DMS114 treated with DMSO at 0.1 percent for 48 hours (cell line): Measurements from ENCODE around the gene TANGO2.
"Not testable (repeated sequence)": the region's sequence is repeated elsewhere in the genome, so short reads cannot be mapped to it uniquely, and the experiment has no call there.

Experiments
- DNase-seq: peaks from one replicate; lab custom pipeline; 2025; ENCODE audit not compliant: unreplicated experiment; lab: John Stamatoyannopoulos, UW

The TANGO2 gene

DNA sequence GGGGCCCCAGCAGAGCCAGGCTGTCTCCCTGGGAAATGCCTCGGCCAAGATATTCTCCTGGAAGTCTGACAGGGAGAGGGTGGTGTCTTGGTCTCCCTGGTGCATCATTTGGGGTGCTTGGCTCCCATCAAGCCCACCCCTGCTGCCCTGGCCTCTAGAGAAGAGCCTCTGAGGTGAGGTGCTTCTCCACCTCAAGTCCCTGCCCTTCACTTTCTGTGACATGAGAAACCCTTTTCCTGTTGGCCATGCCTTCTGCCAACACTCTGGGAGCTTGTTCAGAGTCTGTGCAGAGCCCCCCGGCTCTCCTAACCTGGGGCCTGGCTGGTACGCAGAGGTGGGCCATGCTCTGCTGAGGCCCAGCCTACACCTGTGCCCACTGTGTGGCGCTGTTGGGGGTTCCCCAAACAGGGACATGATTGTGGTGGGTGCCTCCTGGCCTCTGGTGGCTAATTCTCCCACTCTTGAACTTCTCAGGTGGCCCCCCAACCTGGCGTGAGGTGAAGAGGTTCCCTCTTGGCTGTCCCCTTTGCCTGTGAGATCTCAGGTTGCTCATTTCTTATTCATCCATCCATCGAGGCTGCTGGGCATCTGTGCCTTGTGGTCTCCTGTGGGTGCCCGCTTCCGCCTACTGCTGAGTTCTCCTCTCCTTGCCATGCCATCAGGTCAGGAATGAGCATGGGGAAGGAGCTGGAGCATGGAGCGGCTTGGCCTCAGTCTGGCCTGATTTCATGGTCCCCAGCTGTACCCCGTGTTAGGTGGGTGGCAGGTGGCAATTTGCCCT lies 40.0 kb downstream of the TANGO2 start:
- DNase-seq, result no peak

DNA sequence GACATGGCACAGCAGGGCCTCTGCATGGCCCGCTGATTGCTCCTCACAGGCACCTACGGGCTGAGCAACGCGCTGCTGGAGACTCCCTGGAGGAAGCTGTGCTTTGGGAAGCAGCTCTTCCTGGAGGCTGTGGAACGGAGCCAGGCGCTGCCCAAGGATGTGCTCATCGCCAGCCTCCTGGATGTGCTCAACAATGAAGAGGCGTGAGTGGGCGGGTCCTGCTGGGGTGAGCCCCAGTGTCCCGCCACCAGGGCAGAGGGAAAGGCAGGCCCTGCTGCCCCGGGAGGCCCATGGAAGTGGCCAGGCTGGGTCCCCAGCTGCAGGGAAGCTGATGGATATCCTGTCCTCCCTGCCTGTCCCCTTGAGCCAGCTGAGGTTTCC lies 40.6 kb downstream of the TANGO2 start:
- DNase-seq, result no peak

DNA sequence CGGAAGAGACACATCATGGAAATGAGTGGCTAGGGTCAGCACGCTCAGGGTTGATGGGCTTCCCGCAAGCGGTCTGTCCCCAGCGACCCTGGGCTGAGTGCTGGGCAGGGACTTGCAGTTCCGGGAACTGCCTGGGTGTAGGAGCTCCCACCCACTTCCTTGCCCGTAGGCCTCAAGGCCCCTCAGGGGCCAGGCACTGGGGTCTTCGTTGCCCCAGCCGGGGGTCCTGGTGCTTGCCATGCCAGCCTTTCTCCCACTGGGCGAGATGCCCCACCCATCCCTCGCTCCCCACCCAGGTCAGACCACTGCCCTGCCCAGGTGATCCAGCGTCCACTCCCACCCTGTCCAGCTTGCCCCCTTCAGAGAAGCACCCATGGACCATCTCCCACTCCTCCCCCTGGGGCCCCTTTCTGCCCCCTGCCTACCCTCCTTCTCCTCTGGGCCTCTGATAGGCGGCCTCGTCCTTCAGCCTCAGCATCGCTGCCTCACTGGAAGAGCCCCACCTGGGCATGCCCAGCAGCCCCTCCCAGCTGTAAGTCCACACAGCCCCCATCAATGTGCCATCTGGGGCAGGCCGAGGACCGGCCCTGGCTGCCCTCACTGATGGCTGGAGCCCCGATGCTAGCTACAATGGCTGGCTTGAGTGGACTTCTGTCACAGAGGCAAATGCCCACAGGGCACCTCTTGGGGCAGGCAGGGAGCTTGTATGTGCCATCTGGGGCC lies 41.3 kb downstream of the TANGO2 start:
- no peak for DNase-seq

DNA sequence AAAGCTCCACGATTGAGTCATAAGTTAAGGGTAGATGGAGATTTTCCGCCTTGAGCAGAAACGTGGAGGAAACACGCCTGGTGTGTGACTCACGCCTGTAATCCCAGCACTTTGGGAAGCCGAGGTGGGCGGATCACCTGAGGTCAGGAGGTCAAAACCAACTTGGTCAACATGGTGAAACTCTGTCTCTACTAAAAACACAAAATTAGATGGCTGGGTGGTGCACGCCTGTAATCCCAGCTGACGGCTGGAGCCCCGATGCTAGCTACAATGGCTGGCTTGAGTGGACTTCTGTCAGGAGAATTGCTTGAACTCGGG lies 41.8 kb downstream of the TANGO2 start:
- no peak for DNase-seq

DNA sequence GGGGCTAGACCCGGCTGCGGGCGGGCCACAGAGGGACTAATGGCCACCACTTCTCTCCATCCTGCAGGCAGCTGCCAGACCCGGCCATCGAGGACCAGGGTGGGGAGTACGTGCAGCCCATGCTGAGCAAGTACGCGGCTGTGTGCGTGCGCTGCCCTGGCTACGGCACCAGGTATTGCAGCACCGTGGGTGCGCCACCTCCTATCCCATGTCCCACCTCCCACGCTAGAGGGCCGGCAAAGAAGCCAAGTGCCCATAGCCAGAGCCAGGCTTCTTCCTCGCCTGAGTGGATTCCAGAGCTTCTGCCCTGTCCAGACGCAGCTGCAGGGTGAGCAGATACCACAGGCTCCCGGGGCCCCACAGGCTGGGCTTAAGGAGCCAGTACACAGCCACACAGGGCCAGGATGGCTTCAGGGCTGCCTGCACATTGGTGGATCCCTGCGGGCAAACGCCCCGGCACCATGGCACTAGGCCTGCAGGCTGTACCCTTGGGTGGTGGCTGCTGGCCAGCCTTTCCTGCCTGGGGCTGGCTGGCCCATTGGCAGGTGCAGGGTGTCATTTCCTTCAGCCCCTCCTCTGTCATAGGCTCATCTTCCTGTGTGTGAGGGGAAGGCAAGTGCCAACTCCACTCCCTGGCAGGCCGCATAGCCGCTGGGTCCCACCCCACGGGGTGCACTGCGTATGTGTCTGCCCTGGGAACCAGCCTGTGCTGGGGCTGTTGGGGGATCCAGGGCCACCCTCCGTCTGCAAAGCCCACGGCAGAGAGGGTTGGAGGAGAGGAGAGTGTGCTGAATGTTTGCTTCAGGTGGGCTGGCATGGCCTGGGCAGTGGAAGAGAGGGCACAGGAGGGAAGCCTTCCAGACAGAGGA lies 42.6 kb downstream of the TANGO2 start:
- DNase-seq, result no peak

DNA sequence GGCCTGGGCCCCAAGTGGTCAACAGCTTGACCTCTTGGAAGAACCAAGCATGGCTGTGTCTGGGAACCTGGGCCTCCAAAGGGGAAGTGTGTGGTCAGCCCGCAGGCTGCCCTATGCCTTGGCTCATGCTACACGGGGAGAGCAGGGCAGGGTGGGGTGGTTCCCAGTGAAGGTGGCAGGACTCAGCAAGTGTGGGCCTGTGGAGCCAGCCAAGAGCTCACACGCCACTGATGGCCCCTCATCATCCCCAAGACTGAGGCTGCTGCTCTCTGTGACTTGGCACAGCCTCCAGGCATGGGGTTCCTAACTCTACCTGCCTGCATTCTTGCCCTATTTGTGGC lies 43.2 kb downstream of the TANGO2 start:
- no peak for DNase-seq

DNA sequence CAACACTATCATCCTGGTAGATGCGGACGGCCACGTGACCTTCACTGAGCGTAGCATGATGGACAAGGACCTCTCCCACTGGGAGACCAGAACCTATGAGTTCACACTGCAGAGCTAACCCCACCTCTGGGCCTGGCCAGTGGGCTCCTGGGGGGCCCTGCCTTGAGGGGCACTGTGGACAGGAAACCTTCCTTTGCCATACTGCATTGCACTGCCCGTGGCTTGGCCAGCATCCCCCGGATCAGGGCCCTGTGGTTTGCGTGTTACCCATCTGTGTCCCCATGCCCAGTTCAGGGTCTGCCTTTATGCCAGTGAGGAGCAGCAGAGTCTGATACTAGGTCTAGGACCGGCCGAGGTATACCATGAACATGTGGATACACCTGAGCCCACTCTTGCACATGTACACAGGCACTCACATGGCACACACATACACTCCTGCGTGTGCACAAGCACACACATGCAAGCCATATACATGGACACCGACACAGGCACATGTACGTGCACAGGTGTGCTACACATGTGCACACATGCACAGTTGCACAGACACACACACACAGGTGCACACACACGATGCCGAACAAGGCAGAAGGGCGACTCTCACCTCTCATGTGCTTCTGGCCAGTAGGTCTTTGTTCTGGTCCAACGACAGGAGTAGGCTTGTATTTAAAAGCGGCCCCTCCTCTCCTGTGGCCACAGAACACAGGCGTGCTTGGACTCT lies 43.8 kb downstream of the TANGO2 start:
- no peak for DNase-seq

DNA sequence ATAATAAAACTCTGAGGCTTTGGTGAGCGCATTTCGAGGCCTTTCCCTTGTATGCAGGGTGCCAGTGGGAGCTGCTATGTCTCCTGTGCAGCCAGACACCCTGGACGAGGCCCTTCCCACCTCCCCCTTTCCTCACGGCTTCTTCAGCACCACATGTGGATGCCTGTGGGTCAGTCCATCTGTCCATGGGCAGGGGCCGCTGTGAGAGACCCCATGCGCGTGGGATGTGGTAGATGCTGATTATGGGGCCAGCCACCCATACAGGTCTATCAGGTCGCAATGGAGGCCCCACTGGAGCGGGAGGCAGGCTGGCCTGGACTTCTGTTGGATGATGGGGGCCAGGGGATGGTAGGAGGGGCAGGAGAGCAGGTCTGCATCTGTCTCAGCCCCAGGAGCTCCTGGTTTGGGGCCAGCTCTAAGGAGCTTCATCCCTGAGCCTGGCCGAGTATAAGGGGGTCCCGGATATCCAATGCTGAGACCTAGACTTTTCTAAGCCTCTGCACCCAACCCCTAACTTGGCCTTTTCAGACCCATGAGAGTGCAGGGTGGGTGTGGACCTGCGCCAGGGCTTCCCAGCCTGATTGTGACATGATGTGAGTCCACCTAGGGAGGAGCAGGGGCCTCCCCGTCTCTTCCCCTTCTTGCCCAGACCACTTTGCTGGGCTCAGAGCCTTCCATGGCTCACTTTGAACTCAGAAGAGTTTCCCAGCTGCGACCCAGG lies 45.1 kb downstream of the TANGO2 start:
- no peak for DNase-seq

DNA sequence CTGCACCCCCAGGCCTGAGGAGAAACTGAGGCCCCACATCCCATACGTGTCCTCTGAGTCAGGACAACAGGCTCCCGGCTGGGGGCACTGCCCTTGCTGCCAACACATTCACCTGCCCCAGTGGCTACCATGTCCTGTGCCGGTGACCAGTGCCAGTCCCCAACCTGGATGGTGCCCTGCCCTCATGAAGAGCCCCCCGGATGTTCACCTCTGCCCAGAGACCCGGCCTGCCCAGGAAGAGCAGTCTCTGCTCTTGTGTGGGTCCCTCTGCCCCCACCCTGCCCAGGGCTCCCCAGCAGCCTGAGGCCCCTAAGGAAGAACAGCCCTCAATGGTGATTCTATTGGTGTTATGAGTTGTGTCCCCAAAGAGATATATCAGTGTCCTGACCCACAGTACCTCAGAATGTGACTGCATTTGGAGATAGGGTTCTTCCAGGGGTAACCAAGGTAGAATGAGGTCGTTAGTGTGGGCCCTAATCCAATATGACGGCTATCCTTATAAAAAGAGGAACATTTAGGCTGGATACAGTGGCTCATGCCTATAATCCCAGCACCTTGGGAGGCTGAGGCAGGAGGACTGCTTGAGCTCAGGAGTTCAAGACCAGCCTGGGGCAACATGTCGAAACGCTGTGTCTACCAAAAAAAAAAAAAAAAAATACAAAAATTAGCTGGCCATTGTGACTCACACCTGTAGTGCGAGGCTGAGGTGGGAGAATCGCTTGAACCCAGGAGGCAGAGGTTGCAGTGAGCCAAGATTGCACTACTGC lies 45.9 kb downstream of the TANGO2 start:
- no peak for DNase-seq

DNA sequence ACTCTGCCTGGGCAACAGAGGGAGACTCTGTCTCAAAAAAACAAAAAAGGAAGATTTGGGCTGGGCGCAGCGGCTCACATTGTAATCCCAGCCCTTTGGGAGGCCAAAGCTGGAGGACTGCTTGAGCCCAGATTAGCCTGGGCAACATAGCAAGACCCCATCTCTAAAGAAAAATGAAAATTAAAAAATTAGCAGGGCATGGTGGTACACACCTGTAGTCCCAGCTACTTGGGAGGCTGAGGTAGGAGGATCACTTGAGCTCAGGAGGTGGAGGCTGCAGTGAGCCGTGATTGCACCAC lies 46.4 kb downstream of the TANGO2 start:
- DNase-seq, result not testable (repeated sequence)

DNA sequence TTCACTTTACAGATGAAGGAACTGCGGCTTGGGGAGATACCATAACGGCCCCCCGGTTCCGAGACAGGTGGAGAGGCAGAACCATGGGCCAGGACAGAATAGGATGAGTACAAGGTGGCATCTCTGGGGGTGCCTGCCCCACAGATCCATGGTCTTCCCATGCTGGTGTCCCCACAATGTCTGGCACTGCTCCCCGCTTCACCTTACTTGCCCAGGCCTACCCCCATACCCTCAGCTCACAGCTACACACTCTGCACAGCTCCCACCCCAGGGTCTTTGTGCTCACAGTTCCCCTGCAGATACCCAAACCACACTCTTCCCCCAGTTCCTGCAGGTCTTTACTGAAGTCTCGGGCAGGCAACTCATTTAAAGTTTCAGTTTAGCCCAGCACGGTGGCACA lies 47.7 kb downstream of the TANGO2 start:
- DNase-seq, result no peak

DNA sequence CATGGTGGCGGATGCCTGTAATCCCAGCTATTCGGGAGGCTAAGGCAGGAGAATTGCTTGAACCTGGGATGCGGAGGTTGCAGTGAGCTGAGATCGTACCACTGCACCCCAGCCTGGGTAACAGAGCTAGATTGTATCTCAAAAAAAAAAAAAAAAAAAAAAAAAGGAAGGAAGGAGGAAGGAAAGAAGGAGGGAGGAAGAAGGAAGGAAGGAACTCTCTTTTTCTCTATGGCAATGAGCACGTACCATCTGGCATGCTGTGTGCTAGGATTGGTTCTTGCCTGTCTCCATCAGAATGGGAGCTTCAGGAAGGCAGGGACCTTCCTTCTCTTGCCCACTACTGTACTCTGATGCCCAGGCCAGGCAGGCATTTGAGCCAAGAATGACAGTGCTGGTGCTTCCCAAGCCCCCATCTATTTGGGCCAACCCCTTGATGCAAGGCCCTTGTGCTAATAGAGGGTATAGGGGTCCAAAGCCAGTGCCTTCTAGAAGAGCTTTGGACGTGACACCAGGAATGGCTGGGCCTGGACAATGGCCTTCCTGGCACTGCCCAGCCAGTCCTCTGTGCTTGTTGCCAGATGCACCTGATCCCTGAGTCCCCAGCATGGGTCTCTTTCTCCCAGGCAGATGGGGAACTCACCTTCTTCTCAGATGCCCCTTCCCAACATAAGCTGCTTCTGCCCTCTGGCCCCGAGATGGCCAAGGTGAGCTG lies 48.6 kb downstream of the TANGO2 start:
- DNase-seq, result no peak

DNA sequence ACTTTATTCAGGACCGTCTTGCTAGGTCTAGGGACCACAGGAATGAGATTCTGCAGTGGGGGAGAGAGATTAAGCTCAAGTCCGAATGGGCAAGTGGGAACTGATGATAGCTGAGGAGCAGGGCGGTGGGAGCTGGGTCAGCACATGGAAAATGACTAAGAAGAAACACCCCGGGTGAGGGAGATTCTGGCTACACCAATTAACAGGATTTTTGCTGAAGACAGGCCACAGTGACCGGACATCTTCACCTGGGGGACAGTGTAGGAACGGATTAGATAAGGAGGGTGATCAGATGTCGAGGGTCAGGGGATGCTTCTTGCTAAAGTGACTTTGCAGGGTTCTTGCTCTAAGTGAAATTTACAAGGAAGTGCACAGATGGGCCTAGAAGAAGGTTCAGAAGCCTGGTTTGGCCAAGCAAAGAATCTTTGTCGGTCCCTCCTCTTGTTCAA lies 50.6 kb downstream of the TANGO2 start:
- no peak for DNase-seq

DNA sequence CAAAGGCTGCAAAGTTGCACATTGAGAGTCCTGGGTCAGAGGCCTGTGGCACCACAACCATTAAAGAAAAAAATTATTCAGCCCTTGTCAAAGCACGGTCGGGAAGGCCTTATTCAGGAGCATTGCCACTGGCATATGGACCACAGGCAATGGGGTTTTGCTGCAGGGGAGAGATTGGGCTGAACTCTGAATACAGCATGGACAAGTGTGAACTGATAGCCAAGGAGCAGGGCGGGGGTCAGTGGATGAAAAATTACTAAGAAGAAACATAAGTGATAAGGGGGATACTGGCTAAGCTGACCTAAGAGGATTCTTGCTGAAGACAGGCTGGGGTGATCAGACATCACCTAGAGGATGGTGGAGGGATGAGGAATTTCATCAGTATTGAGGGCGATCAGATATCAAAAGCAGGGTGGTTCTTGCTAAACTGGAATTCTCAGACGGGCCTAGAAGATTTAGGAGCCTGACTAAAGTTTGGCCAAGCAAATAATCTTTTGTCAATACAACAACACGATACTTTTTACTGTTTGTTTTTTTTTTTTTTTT lies 55.8 kb downstream of the TANGO2 start:
- DNase-seq, result no peak

DNA sequence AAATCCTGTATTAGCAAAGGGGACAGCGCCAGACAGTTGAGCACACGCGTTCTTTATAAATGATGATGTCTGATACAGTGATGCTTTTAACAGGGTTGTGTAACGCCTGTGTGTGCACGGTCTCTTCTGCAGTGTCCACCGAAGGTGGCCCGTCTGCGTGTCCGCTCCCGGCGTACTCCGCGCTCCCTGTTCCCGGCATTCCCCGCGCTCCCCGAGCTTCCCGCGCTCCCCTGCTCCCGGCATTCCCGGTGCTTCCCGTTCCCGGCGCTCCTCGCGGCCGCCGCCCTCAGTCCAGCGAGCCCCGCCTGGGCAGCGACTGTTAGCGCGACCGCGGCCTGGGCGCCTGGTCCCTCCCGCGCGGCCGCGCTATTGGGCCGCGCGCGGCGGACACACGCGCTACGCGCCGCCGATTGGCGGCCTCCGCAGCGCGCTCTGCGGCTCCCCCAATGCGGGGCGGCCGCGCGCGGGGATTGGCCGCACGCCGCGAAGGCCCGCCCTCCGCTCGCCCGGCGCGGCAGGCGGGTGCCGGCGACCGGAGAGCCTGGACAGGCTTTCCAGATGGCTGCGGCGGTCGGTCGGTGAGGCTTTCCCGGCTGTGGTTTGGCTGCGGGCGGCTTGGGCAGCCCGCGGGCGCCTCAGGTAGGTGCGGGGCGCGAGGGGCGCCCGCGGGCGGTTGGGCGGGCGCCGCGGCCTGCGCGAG lies 59.0 kb downstream of the TANGO2 start, which contains the start of gene DGCR8:
DGCR8 (plus strand) TSS at position 497 of the 700 bp plus-strand sequence. CDS start 5,723 bp downstream, outside the sequence.
- peak; percentile 83 for DNase-seq

DNA sequence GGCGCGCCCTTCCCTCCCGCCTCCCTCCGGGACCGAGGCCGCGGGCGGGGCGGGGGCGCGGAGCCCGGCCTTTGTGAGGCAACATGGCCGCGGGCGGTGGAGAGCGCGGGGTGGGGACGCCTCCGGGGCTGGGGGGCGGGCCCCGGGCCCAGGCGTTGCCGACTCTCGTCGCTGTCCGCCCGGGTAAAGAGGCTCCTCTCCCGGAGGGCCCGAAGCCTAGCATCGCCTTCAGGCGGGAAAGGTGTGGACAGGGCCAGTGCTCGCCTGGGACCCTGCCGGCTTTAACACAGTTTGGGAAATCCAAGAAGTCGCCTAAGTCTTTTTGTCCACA lies 59.5 kb downstream of the TANGO2 start:
- no peak for DNase-seq

DNA sequence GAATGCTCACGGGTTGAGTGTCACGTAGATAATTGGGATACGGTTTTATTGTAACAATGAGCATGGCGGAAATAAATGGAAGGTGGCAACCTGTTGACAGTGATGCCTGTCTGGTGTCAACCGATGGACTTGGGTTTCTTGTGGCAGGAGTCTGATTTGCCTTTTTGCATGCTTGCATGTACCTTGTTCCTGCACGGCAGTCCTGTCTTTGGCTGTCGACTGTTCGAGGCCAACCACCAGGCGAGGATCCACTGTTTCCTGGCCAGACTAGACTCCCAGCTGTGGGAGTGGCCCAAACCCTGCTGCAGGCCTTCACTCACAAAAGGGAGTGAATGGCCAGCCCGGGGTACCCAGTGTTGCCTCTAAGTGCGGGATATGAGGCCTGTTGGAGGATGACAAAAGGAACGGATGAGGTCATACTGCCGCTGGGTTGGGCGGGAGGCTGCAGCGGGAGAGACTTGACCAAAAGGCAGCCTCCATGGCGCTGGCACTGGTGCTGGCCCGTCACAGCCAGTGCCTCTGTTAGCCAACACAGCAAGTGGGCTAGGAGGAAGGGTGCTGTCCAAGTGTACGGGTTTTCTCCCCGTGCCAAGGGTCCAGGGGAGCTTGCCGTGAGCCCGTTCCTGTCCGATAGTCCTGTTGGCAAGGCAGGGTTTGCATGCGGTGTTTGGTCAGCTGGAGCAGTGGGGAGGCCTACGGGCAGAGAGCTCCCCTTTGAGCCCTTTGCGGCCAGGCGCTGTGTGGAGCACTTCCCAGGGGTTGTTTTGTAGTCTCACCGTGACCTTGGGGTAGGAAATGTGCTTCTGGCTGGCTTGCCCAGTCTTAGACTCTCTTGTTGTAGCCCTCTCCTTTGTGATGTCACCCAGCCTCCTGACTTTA lies 60.1 kb downstream of the TANGO2 start:
- DNase-seq, result no peak
